OCI-M2 (cell line): ENCODE data around the gene LAMB1.
"Not testable (repeated sequence)": the region's sequence is repeated elsewhere in the genome, so short reads cannot be mapped to it uniquely, and the experiment has no call there.

Source experiments
- DNase-seq: peaks from one replicate; lab custom pipeline; 2025; ENCODE audit not compliant: unreplicated experiment; lab: John Stamatoyannopoulos, UW

Gene LAMB1

DNA sequence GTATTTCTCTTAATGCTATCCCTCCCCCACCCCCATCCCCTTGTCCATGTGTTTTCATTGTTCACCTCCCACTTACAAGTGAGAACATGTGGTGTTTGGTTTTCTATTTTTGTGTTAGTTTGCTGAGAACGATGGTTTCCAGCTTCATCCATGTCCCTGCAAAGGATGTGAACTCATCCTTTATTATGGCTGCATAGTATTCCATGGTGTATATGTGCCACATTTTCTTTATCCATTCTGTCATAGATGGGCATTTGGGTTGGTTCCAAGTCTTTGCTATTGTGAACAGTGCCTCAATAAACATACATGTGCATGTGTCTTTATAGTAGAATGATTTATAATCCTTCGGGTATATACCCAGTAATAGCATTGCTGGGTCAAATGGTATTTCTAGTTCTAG, 81.1 kb downstream of the LAMB1 start:
- not testable (repeated sequence) for DNase-seq

DNA sequence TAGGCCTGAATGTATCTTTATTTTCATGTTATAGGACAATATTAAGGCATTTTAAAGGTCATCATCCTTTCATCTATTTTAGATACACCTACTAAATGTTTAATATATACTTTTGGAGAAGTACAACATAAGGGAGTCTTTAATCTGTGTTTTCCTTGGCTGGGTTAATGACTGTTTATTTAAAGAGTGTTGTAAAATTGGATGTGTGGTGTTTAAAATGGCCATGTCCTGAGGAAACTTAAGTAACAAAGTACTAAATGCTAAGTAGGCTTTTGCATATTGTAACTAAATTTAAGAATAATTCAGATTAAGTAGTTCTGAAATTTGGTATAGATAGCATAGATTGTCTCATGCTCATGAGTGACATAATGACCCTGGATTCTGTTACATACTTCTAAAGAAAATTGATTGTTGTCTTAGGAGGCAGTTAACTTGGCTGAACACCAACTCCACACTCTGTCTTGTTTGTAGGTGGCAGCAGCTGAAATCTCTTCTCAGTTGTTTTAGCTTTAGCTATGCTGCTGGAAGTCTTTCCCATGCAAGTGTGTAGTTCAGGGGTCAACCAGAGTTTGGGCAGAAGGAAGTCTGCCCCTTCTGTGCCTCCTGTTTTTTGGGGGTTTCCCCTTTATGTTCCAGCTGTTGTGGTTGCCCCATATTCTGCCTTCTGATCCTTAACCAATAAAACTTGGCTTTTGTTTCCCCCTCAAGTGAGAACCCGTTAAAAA, 82.8 kb downstream of the LAMB1 start:
- no peak for DNase-seq

DNA sequence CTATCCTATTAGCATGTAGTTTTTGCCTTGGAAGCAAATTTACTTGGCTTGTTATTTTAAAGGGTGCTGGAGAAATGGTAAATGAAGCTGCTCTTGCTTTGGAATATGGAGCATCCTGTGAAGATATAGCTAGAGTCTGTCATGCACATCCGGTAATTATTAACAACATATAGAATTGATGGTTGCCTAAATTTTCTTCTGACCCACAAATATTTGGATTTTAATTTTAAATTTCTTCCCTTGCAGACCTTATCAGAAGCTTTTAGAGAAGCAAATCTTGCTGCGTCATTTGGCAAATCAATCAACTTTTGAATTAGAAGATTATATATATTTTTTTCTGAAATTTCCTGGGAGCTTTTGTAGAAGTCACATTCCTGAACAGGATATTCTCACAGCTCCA, 84.0 kb downstream of the LAMB1 start:
- no peak for DNase-seq

DNA sequence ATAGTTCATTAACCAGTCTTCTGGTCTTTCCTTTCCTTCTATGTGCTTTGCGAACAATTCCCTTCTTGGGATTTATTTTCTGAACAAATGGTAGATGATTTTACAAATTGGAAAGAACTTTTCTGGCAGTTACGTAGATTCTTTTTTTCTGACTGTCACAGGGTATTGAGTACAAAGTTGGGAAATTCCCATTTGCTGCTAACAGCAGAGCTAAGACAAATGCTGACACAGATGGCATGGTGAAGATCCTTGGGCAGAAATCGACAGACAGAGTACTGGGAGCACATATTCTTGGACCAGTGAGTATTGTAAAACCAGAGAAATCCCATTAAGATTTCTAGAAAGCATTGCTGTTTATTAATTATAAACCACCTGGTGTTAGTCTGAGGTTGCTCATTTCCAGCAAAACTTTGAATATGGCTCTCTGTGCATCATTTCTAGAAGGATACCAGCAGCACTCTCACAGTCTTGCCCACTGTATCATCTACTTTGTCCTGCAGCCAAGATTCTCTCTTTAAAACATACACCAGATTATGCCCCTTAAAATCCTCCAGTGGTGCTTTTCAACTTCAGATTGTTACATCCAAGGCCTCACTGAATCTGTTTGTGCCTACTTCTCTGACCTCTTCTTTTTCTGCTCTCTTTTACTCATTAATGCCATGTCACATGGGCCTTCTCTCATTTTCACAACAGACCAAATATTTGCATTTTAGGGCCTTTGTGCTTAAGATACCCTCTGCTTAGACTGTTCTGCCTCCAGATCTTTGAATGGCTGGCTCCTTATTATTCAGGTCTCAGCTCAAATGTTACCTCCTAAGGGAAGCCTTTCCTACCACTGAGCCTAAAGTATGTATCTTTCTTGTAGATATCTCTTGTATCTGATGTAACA, 85.0 kb downstream of the LAMB1 start:
- no peak for DNase-seq

DNA sequence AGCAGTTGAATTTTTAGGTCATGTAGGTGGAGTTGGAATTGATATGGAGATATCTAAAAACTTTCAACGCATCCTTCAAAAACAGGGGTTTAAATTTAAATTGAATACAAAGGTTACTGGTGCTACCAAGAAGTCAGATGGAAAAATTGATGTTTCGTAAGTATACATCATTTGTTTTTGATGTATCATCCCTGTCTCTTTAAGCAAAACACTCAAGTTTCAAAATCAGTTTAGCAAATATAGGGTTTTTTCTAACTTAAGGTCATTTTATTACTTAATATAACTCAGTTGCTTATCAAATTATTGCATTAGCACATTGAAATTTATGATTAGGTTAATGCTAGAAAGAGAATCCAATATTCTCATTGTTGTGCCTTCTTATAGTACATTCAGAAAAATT, 87.4 kb downstream of the LAMB1 start:
- DNase-seq: no peak

DNA sequence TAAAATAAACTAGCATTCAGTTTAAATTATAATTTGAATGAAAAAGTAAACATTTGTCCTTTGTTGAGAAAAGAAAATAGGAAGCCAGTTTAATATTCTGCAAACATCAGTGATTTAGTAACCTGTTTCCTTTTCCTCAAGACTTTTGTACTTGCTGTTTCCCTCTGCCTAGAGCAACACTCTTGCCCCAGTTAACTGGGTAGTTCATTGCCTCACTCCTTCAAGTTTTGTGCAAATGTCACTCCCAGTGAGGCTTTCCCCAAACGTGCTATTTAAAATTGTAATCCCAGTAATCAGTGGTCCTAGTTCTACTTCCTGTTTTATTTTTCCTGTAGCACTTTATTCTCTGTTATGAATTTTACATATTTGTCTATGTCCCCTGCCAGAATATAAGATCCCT, 88.1 kb downstream of the LAMB1 start:
- DNase-seq: no peak

DNA sequence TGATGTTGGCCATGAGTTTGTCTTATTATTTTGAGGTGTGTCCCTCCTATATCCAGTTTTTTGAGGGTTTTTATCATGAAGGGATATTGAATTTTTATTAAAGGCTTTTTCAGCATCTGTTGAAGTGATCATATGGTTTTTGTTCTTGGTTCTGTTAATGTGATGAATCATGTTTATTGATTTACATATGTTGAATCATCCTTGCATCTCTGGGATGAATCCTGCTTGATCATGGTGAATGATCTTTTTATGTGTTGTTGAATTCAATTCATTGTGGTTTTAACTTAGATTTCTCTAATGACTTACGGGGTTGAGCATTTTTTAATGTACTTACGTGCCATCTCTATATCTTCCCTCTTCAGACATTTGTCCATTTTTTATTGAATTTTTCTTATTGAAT, 89.1 kb downstream of the LAMB1 start:
- DNase-seq: no peak

DNA sequence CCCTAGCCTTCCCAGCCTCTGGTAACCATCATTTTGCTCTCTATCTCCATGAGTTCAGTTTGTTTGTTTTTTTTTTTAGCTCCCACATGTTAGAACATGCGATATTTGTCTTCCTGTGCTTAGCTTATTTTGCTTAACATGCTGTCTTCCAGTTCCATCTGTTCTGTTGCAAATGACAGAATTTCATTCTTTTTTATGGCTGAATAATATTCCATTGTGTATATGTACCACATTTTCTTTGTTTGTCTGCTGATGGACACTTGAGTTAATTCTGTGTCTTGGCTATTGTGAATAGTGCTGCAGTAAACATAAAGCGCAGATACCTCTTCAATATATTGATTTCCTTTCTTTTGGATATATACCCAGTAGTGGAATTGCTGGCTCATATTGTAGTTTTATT, 91.0 kb downstream of the LAMB1 start:
- DNase-seq: no peak

DNA sequence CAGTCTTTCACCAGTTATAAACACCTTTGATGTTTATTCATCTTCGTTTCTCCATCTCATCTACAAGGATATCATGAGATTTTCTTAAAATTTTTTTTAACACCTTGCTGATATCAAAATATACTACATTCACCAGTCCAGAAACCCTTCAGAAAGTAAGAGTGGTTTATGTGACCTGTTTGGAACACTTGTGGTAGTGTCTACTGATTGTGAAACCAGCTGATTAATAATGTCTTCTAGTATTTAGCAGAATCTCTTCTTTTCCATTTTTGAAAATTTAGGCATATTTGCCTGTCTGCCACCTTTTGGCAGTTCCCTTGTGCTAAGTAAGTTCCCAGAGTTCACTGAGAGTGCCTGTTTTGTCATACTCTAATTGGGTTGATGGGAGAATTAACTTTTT, 93.5 kb downstream of the LAMB1 start:
- DNase-seq: no peak

DNA sequence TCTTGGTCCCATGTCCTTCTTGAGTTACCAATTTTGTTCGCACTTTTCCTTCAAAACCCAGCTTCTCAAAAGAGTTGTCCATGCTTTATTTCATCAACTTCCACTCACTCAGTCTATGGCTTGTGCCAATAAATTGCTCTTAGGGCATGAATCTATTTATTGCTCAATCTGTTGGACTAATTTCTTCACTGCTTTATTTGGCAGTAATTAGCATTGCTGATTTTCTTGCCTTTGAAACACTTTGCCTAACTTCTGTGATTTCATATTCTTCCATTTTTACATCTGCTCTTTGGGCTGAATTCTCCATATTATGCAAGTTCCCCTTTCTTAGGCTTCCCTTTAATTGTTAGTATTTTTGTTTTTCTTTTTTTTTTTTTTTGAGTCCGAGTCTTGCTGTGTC, 95.2 kb downstream of the LAMB1 start:
- no peak for DNase-seq

DNA sequence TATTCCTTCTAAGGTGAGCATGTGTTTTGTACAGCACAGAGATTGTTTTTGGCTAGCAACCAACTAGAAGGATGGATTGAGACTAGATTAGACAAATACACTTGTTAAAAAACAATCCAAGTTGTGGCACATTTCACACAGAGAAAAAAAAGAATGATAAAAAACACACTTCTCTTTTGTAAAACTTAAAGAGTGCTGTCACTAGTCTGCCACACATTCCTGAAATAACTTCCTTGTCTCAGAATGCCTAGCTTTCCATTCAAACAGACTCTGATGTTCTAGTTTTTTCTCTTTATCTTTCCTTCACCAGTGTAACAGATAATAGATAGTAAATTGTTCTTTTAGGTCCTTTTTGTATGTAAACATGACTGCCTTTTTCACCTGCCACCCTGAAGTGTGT, 100.6 kb downstream of the LAMB1 start:
- no peak for DNase-seq

DNA sequence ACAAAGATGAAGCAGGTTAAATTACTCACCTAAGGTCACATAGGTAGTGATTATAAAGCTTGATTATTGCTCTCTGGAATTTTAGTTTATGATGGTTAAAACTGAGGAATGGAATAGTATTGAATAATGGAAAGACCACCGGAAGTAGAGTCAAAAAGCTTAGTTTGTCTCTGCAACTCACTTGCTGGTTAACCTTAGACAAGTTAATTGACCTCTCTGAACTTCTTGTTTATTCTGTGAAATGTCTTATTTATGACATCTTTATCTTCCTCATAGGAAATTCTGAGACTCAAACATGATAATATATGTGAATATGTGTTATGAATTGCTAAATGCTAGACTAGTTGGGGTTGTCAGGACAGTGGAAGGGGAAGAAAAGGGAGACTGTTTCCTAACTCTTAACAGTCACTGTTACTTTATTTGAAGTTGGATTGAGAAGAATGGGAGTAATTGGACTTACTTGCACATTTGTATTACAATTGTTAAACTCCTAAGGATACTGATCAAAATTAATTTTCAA, 102.4 kb downstream of the LAMB1 start:
- no peak for DNase-seq

DNA sequence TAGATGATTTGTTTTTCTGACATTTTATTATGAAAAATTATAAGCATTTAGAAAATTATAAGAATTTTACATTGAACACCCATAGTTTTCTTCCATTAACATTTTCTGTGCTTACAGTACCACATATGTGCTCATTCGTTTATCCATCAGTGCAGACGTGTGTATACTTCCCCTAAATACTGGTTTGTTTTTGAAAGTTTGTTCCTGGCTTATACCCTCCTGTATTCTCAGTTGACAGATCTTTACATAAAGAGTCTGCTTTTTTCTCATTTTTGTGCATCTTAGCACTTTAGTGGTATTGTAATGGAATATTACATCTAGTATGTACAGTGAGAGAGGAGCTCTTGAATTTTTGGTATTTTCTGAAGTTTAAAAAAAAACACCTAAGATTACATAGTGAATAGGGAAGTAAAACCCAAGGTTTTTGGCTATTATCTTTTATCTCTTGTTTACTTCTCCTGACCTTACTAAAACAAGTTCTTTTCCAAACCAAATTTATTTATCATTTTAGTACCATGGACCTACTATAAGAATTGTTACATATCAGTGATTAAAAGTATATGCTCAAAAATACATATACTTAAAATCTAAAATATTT, 103.9 kb downstream of the LAMB1 start:
- no peak for DNase-seq

DNA sequence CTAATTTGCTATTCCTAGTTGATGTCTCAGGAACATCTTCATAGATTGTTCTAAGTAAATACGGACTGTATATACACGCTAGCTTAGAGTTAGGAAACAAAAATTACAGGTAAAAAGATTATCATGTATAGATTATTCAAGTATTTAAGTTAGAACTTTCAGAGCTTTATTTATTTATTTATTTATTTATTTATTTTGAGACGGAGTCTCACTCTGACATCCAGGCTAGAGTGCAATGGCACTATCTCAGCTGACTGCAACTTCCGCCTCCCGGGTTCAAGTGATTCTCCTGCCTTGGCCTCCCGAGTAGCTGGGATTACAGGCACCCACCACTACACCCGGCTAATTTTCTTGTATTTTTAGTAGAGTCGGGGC, 110.6 kb downstream of the LAMB1 start:
- not testable (repeated sequence) for DNase-seq

DNA sequence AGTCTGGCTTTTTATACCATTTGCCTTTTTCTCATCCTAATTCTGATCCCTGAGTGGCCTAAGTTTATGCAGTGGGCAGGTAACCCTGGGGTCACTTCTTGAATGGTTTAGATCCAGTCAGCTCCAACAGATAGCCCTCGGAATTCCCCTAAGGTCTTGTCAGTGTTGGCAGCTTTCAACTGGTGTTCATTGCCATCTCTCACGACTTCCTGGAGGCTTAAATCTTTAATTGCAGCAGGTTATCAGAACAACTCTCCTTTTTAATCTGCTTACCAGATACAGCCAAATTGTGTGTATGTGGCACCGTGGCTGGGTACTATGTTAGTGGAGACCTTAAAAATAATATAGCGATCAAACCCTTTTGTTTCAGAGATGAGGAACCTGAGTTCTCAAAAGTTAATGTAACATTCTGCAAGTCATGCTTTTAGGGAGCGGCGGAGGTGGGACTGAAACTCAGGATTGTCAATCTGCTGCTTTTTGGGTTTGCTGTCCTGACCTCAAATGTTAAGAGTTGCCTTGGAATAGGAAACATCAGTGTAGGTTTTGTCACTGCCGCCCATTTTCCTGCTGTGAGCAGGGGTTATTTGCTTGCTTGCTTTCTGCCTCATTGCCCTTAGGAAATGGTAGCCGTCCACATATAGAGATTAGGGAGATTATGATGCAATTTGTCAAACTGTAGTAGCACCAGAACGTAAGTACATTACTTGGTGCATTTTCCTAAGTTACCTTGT, 111.2 kb downstream of the LAMB1 start:
- DNase-seq: no peak

DNA sequence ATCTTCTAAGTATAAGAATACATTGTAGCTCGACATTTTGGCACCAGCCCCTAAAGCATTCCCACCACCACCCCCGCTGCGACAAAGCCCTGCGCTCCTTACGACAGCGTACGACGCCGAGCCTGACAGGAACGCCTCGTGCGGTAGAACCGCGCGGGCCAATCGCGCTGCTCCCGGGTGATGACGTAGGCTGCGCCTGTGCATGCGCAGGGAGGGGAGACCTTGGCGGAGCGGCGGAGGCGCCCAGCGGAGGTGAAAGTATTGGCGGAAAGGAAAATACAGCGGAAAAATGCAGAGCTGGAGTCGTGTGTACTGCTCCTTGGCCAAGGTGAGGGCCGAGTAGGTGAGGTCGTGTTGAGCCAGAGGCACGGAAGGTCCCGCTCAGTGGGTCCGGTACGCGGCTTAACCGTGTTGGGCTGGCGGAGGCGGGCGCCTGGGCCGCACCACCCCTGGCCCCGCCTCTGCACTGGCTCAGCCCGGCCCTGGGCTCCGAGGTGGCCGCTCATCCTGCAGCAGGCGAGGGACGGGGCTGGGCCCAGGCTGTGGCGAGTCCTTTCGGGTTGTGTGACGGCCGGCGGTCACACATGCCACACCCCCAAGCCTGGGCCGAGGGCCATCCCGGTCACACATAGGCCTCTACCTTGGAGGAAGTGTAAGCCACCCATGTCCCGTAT, 111.9 kb downstream of the LAMB1 start, which contains the start of gene DLD:
Gene DLD, plus strand, starts transcription at position 222 of the 674 bp plus-strand sequence. Its CDS starts 68 bp downstream, at position 290.
- DNase-seq: no peak

DNA sequence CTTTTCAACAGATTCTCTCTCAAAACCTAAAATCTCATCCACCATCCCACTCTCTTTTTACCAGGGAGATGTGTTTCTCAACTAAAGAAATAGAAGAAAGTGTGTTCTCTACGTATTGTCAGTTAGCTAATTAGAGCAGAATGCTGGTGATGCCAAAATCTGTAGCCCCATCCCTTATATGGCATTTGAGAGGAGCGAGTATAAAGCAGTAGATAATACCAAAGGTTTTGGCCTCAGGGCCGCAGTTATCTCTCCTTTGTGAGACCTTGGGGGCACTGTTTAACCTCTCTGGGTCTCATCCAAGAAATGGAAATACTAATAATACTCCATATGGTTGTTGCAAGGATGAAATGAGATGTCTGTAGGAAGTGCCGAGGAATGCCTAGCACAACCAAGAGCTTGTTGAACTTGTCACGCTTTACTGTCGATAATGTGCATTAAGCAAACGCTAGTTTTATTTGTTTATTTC, 112.4 kb downstream of the LAMB1 start:
- DNase-seq: no peak

DNA sequence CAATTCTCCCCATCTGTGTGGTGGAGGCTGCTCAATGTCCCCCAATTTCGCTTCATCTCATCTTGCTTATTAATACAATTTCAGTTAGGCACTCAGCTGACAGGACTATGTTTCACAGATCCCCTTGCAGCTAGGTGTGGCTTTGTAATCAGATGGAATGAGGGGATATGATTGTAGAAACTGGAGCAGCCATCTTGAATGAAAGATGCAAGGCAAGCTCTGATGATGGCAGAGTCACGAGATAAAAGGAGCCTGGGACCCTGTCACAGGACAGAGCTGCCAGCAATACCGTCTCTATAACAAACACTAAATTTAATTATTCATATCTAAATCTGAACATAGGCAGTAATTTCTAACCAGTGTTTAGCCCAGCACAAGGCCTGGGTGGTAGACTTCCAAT, 113.0 kb downstream of the LAMB1 start:
- no peak for DNase-seq

DNA sequence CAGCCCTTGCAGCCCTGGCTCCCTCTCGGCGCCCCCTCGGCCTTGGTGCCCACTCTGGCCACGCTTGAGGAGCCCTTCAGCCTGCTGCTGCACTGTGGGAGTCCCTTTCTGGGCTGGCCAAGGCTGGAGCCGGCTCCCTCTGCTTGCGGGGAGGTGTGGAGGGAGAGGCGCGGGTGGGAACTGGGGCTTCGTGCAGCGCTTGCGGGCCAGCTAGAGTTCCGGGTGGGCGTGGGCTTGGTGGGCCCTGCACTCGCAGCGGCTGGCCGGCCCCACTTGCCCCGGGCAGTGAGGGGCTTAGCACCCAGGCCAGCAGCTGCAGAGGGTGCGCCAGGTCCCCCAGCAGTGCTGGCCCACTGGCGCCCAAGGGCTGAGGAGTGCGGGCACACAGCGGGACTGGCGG, 115.1 kb downstream of the LAMB1 start:
- DNase-seq: not testable (repeated sequence)

DNA sequence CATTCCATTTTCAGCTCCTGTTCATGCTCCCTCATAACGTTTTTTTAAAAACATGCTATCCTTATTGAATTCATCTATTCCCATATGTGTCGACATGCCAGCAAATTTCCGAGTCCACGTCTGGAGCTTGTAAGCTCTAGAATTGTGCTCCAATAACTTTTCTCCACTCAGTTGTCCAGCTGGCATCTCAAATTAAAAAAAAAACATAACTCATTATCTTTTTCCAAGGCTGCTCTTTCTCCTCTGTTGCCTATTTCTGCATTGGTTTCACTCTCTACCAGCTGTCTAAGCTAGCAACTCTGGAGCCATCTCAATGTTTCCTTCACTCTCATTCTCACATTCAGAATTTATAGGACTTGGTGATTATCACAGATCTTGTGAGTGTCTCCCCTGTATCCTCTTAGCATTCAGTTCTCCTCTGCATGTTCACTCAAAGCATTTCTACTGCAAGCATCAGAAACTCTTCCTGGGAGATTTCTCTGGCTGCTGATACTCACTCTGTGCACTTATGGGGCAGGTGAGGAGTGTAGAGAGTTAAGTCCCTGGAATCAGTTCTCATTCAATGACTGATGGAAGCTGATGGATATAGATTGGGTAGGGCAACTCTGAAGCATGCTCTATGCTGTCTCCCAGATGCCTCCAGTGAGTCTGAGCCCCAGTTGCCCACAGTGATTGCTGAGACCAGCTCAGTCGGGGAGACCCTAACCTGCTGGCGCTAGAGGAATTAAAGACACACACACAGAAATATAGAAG, 118.7 kb downstream of the LAMB1 start:
- no peak for DNase-seq
